ENCODE measurements around the gene MAOA. TPM values are rescaled to one million over a fixed set of nuclear protein-coding genes. Genes with fewer than 3 reads are reported as not detected.

Gene MAOA
- total and polyA plus RNA-seq, 10 donors: 1.5 to 24.9 (median 7.1) TPM

DNA sequence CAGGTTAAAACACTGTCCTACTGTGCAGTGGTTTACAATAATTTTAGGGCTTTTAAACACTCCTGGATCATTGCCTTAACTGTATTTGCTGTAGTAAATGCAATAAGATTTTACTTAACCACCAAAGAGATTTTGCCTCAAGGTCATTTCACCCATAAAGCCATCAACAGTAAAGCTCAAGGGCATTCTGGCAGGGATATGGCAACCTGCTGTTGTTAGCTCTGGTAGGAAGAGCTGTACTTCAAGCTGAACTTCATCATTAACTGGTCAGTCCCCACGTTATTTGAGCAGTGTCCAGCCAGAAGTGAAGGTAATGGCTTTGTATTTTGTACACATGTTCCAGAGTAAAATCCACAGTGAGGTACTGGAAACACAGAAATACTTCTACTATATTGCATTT is 26.9 kb upstream of the MAOA start:
- Histone ChIP-seq H3K27me3 (replicated peaks in 1 of 7) (peaks cover 0 to 5% (median 0%) of the 10 kb centered on the region in 7 donors), H3K4me3 (no peak overlapping the region), H3K27ac (no peak overlapping the region), H3K9me3 (no peaks in the 10 kb centered on the region), H3K36me3 (no peaks in the 10 kb centered on the region), H3K4me1 (no peaks in the 10 kb centered on the region)
- 7 to 50% (median 32%) methylated on average over 1 of the region's 1 CpG for WGBS, 5 donors
- DNase-seq: no peak
- intact Hi-C loops (cut with DNase I; ENCODE audit: low total_unique reads): no loop called here
- TF ChIP-seq POLR2AphosphoS5 (IDR thresholded peaks at IDR 0.05) (no peak), POLR2A (IDR thresholded peaks at IDR 0.05) (no peak)
- TF ChIP-seq, protein P1, sequence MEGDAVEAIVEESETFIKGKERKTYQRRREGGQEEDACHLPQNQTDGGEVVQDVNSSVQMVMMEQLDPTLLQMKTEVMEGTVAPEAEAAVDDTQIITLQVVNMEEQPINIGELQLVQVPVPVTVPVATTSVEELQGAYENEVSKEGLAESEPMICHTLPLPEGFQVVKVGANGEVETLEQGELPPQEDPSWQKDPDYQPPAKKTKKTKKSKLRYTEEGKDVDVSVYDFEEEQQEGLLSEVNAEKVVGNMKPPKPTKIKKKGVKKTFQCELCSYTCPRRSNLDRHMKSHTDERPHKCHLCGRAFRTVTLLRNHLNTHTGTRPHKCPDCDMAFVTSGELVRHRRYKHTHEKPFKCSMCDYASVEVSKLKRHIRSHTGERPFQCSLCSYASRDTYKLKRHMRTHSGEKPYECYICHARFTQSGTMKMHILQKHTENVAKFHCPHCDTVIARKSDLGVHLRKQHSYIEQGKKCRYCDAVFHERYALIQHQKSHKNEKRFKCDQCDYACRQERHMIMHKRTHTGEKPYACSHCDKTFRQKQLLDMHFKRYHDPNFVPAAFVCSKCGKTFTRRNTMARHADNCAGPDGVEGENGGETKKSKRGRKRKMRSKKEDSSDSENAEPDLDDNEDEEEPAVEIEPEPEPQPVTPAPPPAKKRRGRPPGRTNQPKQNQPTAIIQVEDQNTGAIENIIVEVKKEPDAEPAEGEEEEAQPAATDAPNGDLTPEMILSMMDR (IDR thresholded peaks at IDR 0.05 in 8 of 11, conservative IDR thresholded peaks at IDR 0.05 in 3 of 11): no peak

DNA sequence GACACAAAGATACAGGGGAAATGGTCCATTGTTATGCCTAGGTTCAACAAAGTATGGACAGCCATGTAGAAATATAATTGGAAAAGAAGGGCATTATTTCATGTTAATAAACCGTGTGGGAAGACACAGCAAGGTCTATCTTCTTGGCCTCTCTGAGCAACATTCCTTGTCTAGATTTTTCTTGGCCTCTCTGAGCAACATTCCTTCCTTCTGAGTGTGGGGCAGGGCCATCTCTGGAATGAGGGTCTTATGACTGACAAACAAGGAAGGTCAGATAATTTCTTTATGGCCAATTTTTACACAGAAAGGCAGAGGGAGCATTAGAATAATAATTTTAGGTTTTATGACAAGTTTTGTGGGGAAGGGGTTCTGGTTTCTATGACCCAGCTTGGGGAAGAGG is 24.3 kb upstream of the MAOA start:
- intact Hi-C loops (cut with DNase I; ENCODE audit: low total_unique reads): no loop called here
- Histone ChIP-seq H3K9me3 (no peaks in the 10 kb centered on the region), H3K36me3 (no peaks in the 10 kb centered on the region), H3K27me3 (replicated peaks in 1 of 7) (peaks cover 0 to 5% (median 0%) of the 10 kb centered on the region in 7 donors), H3K4me3 (no peak overlapping the region), H3K27ac (no peak overlapping the region), H3K4me1 (no peaks in the 10 kb centered on the region)
- DNase-seq: no peak
- 58 to 100% (median 89%) methylated on average over 1 of the region's 1 CpG for WGBS, 5 donors
- TF ChIP-seq, protein P1 (IDR thresholded peaks at IDR 0.05 in 8 of 11, conservative IDR thresholded peaks at IDR 0.05 in 3 of 11): no peak
- TF ChIP-seq POLR2AphosphoS5 (IDR thresholded peaks at IDR 0.05) (no peak), POLR2A (IDR thresholded peaks at IDR 0.05) (no peak)

DNA sequence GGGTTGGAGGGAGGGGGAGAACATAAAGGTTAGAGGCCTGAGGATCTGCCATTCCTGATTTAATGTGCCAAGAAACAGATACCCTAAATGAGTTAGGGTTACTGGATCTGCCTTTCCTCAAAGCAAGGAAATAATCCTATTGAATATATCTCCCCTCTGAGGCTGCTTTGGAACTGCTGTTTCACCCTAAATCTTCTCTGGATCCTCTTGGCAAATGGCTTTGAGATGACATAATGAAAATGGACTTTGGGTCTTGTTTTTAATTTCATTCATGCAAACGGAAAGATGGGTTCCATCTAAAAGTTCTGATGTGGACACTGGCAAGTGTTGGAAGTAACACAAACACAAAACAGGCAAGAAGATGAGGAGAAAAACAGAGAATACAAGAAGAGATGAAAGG is 23.0 kb upstream of the MAOA start:
- DNase-seq: no peak
- no peaks in the 10 kb centered on the region for H3K4me1 ChIP-seq
- H3K9me3 ChIP-seq: no peaks in the 10 kb centered on the region
- H3K4me3 ChIP-seq: no peak overlapping the region
- H3K36me3 ChIP-seq: no peaks in the 10 kb centered on the region
- H3K27ac ChIP-seq: no peak overlapping the region
- peaks cover 0 to 5% (median 0%) of the 10 kb centered on the region in 7 donors for H3K27me3 ChIP-seq (replicated peaks in 1 of 7)
- intact Hi-C loops (cut with DNase I; ENCODE audit: low total_unique reads): no loop called here
- WGBS, 5 donors: 40 to 90% (median 76%) methylated on average over 1 of the region's 1 CpG
- TF ChIP-seq, protein P1 (IDR thresholded peaks at IDR 0.05 in 8 of 11, conservative IDR thresholded peaks at IDR 0.05 in 3 of 11): no peak
- TF ChIP-seq POLR2A (IDR thresholded peaks at IDR 0.05): no peak
- no peak for TF ChIP-seq POLR2AphosphoS5 (IDR thresholded peaks at IDR 0.05)

DNA sequence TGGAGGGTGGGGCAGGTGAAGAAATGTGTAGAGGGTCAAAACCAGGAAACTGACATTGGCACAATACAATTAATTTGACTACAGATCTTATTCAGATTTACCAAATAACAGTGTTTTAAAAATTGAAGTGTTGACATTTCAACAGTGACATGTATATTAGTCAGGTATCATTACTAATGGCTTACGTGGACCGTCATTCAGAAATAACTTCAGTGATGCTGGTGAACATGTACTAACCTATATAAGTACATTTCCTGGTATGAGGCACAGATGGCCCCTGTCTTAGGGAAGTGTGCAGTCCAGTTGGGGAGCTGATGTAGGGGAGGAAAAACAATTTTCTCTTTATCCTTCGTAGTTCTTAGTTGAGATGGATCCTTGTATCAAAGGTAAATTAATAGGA is 22.3 kb upstream of the MAOA start:
- DNase-seq: no peak
- no peaks in the 10 kb centered on the region for H3K36me3 ChIP-seq
- TF ChIP-seq POLR2A (IDR thresholded peaks at IDR 0.05) (no peak), POLR2AphosphoS5 (IDR thresholded peaks at IDR 0.05) (no peak)
- TF ChIP-seq, protein P1 (IDR thresholded peaks at IDR 0.05 in 8 of 11, conservative IDR thresholded peaks at IDR 0.05 in 3 of 11): no peak
- intact Hi-C loops (cut with DNase I; ENCODE audit: low total_unique reads): no loop called here
- no peaks in the 10 kb centered on the region for H3K9me3 ChIP-seq
- H3K4me1 ChIP-seq: no peaks in the 10 kb centered on the region
- no peak overlapping the region for H3K27ac ChIP-seq
- peaks cover 0 to 5% (median 0%) of the 10 kb centered on the region in 7 donors for H3K27me3 ChIP-seq (replicated peaks in 1 of 7)
- 53 to 100% (median 61%) methylated on average over 3 of the region's 3 CpGs for WGBS, 5 donors
- H3K4me3 ChIP-seq: no peak overlapping the region
